Activated T-cell treated with anti-CD3 and anti-CD28 coated beads for 48 hours (primary cell): Measurements from ENCODE around the gene EPOP.
A peak's percentile ranks its signal among the peaks of the same experiment; 100 is the strongest.

Source experiments
- DNase-seq: peaks from one replicate; pipeline ENCODE4 v3.0.0-alpha.2; 2020; ENCODE audit warnings: low read depth

EPOP gene

GRCh38 chr17:38705803-38706504, 31.2 kb upstream of the EPOP start:
- no peak for DNase-seq

GRCh38 chr17:38705523-38705802, 30.7 kb upstream of the EPOP start:
- DNase-seq = no peak

- peak; percentile 62 for DNase-seq
Measured at GRCh38 chr17:38704606-38705522, 30.1 kb upstream of the EPOP start, which contains the start of gene MLLT6. Gene MLLT6 (plus strand): TSS chr17:38705273. CDS start chr17:38705633, 360 bp downstream.

- DNase-seq = peak; percentile 85
Measured at GRCh38 chr17:38703742-38704605, 29.2 kb upstream of the EPOP start.

GRCh38 chr17:38702916-38703741, 28.4 kb upstream of the EPOP start:
- DNase-seq = no peak

- DNase-seq = peak; percentile 82
Measured at GRCh38 chr17:38702166-38702915, 27.6 kb upstream of the EPOP start.

GRCh38 chr17:38701504-38702165, 26.9 kb upstream of the EPOP start:
- peak; percentile 85 for DNase-seq

- no peak for DNase-seq
Measured at GRCh38 chr17:38698760-38699159, 24.0 kb upstream of the EPOP start.

GRCh38 chr17:38697061-38697820, 22.5 kb upstream of the EPOP start:
- DNase-seq = no peak

GRCh38 chr17:38693700-38694329, 19.1 kb upstream of the EPOP start:
- DNase-seq = no peak

- no peak for DNase-seq
Measured at GRCh38 chr17:38691154-38691553, 16.4 kb upstream of the EPOP start.

GRCh38 chr17:38690386-38690785, 15.6 kb upstream of the EPOP start:
- DNase-seq = no peak

- no peak for DNase-seq
Measured at GRCh38 chr17:38687286-38687685, 12.5 kb upstream of the EPOP start.

- DNase-seq = no peak
Measured at GRCh38 chr17:38685491-38685890, 10.7 kb upstream of the EPOP start.

- DNase-seq = no peak
Measured at GRCh38 chr17:38681096-38681495, 6.3 kb upstream of the EPOP start.

GRCh38 chr17:38677819-38678218, 3.1 kb upstream of the EPOP start:
- no peak for DNase-seq

GRCh38 chr17:38676706-38677504, 2.1 kb upstream of the EPOP start:
- DNase-seq = peak; percentile 81
